Thyroid gland (tissue), 4 donors: ENCODE measurements around the gene PIP4P1. TPM values are rescaled to one million over a fixed set of nuclear protein-coding genes. Genes with fewer than 3 reads are reported as not detected.

ENCODE experiments used
- DNase-seq, 2 donors: peaks; one replicate each; pipeline ENCODE4 v3.0.0-alpha.2; 2019
- H3K27ac ChIP-seq, 3 donors: fragments of 200-600 bp; sonication (generic); 1 replicate in 2 of 3; 2 replicates in 1 of 3; pipeline ENCODE4 v1.5.1; 2016 to 2019; ENCODE audit warnings: mild to moderate bottlenecking in 1 of 3, moderate library complexity in 1 of 3
- H3K27me3 ChIP-seq: fragments of 200-600 bp; sonication (generic); one replicate; pipeline ENCODE4 v1.5.1; 2019
- H3K36me3 ChIP-seq, 2 donors: fragments of 200-600 bp; sonication (generic); one replicate each; pipeline ENCODE4 v1.5.1; 2016 to 2019
- H3K4me1 ChIP-seq, 2 donors: fragments of 200-600 bp; sonication (generic); one replicate each; pipeline ENCODE4 v1.5.1; 2017 to 2019
- H3K4me3 ChIP-seq, 3 donors: fragments of 200-600 bp; sonication (generic); replicated peaks in 1 of 3; 1 replicate in 2 of 3; 2 replicates in 1 of 3; pipeline ENCODE4 v1.5.1; 2016; ENCODE audit warnings: mild to moderate bottlenecking in 1 of 3
- H3K9me3 ChIP-seq: fragments of 200-600 bp; sonication (generic); one replicate; pipeline ENCODE4 v1.5.1; 2017
- CTCF ChIP-seq, 6 experiments: fragments of 200-600 bp in 3 of 6; fragments of 450-650 bp in 3 of 6; sonication (generic) in 3 of 6; IDR thresholded peaks; one replicate each; pipeline ENCODE4 v1.5.1; 2016 to 2019; ENCODE audit warnings: antibody characterized with exemption in 6 of 6, mild to moderate bottlenecking in 2 of 6, inconsistent platforms in 1 of 6, moderate library complexity in 1 of 6
- POLR2A ChIP-seq, 2 donors: fragments of 450-650 bp; IDR thresholded peaks; one replicate each; pipeline ENCODE4 v1.6.1; 2017; ENCODE audit warnings: antibody characterized with exemption in 2 of 2, mild to moderate bottlenecking in 2 of 2, moderate library complexity in 1 of 2
- WGBS, 2 donors: methylation state at CpG; one replicate each; pipeline ENCODE4 v1.1.5; 2017; 5-methylcytosine and 5-hydroxymethylcytosine counted together
- intact Hi-C: fragments of 100-400 bp; cut with DNase I; formaldehyde crosslinking; loops from one replicate; pipeline ENCODE4 v1.15.1; 2023
- total RNA-seq, 4 donors: library from RNA; depleted of rRNA; stranded (reverse); fragments of >200 nt; gene quantifications; one replicate each; pipeline ENCODE4 v1.2.3, GENCODE V29; 2016

Gene PIP4P1
- total RNA-seq, 4 donors from 2014 or later = 15.4 to 29.1 (median 23.1) TPM

GRCh38 chr14:20486684-20487395 lies 25.6 kb upstream of the PIP4P1 start:
- intact Hi-C loops = no loop called here
- TF ChIP-seq CTCF (IDR thresholded peaks at IDR 0.05) (no peak), POLR2A (IDR thresholded peaks at IDR 0.05) (no peak)
- WGBS, 2 donors = 80 to 83% methylated on average over 8 of the region's 8 CpGs

GRCh38 chr14:20485900-20486299 lies 24.7 kb upstream of the PIP4P1 start:
- no peaks in the 10 kb centered on the region for H3K36me3 ChIP-seq
- H3K4me3 ChIP-seq = no peak overlapping the region
- no peaks in the 10 kb centered on the region for H3K27me3 ChIP-seq
- TF ChIP-seq POLR2A (IDR thresholded peaks at IDR 0.05) = no peak
- no peak for TF ChIP-seq CTCF (IDR thresholded peaks at IDR 0.05)
- WGBS, 2 donors = 72 to 73% methylated on average over 7 of the region's 7 CpGs
- H3K9me3 ChIP-seq = no peaks in the 10 kb centered on the region
- intact Hi-C loops = no loop called here
- no peak overlapping the region for H3K27ac ChIP-seq
- H3K4me1 ChIP-seq = peaks cover 7 to 15% of the 10 kb centered on the region in 2 donors
- no peak for DNase-seq

More at GRCh38 chr14:20486684-20487395, 25.6 kb upstream of the PIP4P1 start:
- Histone ChIP-seq H3K27me3 (no peaks in the 10 kb centered on the region), H3K36me3 (no peaks in the 10 kb centered on the region), H3K9me3 (no peaks in the 10 kb centered on the region), H3K4me3 (no peak overlapping the region), H3K4me1 (peaks cover 7 to 15% of the 10 kb centered on the region in 2 donors), H3K27ac (no peak overlapping the region)
- DNase-seq = no peak

GRCh38 chr14:20482382-20482781 lies 21.1 kb upstream of the PIP4P1 start:
- intact Hi-C loops = no loop called here
- Histone ChIP-seq H3K36me3 (no peaks in the 10 kb centered on the region), H3K4me1 (peaks cover 4 to 8% of the 10 kb centered on the region in 2 donors), H3K27ac (no peak overlapping the region), H3K4me3 (no peak overlapping the region), H3K27me3 (no peaks in the 10 kb centered on the region), H3K9me3 (no peaks in the 10 kb centered on the region)
- no peak for DNase-seq
- 86% methylated on average over 5 of the region's 5 CpGs for WGBS, 2 donors
- TF ChIP-seq CTCF (IDR thresholded peaks at IDR 0.05) (no peak), POLR2A (IDR thresholded peaks at IDR 0.05) (no peak)

- intact Hi-C loops = no loop called here
- Histone ChIP-seq H3K4me3 (no peak overlapping the region), H3K9me3 (no peaks in the 10 kb centered on the region), H3K27me3 (no peaks in the 10 kb centered on the region), H3K4me1 (peaks cover 4 to 14% of the 10 kb centered on the region in 2 donors), H3K27ac (no peak overlapping the region), H3K36me3 (peaks cover 11 to 21% of the 10 kb centered on the region in 2 donors)
- DNase-seq = no peak
- TF ChIP-seq CTCF (IDR thresholded peaks at IDR 0.05) = no peak
- TF ChIP-seq POLR2A (IDR thresholded peaks at IDR 0.05) = no peak
- 93 to 95% methylated on average over 2 of the region's 2 CpGs for WGBS, 2 donors
Observed at GRCh38 chr14:20478894-20479293, 17.7 kb upstream of the PIP4P1 start.

- DNase-seq = peak; percentile 85 to 89
- Histone ChIP-seq H3K4me1 (peaks cover 4 to 14% of the 10 kb centered on the region in 2 donors), H3K27ac (peak overlapping the region in 2 of 3 donors; percentile 19 to 31), H3K4me3 (no peak overlapping the region), H3K36me3 (peaks cover 14 to 21% of the 10 kb centered on the region in 2 donors), H3K27me3 (no peaks in the 10 kb centered on the region), H3K9me3 (no peaks in the 10 kb centered on the region)
- WGBS, 2 donors = 53 to 64% methylated on average over 1 of the region's 1 CpG
- TF ChIP-seq POLR2A (IDR thresholded peaks at IDR 0.05) = no peak
- intact Hi-C loops = no loop called here
Observed at GRCh38 chr14:20477211-20477876, 16.1 kb upstream of the PIP4P1 start.
